Measurements from ENCODE around the gene RPS27A. TPM values are rescaled to one million over a fixed set of nuclear protein-coding genes. Genes with fewer than 3 reads are reported as not detected.
A peak's percentile ranks its signal among the peaks of the same experiment; 100 is the strongest.
"Not testable (repeated sequence)": the region's sequence is repeated elsewhere in the genome, so short reads cannot be mapped to it uniquely, and the experiment has no call there.

The RPS27A gene
- total and polyA plus RNA-seq, 9 of the 15 experiments (the other 6 are each of a cell fraction or from before 2014, with no cell fraction given) = 1,383 to 3,282 (median 2,242) TPM

DNA sequence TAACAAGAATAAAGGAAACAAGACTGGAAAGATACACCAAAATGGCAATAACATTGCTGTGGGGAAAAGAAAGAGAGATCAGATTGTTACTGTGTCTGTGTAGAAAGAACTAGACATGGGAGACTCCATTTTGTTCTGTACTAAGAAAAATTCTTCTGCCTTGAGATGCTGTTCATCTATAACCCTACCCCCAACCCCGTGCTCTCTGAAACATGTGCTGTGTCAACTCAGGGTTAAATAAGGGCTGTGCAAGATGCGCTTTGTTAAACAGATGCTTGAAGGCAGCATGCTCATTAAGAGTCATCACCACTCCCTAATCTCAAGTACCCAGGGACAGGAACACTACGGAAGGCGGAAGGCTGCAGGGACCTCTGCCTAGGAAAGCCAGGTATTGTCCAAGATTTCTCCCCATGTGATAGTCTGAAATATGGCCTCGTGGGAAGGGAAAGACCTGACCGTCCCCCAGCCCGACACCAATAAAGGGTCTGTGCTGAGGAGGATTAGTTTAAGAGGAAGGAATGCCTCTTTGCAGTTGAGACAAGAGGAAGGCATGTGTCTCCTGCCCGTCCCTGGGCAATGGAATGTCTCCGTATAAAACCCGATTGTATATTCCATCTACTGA is 46.8 kb downstream of the RPS27A start (continued):
- TF ChIP-seq, protein P1, sequence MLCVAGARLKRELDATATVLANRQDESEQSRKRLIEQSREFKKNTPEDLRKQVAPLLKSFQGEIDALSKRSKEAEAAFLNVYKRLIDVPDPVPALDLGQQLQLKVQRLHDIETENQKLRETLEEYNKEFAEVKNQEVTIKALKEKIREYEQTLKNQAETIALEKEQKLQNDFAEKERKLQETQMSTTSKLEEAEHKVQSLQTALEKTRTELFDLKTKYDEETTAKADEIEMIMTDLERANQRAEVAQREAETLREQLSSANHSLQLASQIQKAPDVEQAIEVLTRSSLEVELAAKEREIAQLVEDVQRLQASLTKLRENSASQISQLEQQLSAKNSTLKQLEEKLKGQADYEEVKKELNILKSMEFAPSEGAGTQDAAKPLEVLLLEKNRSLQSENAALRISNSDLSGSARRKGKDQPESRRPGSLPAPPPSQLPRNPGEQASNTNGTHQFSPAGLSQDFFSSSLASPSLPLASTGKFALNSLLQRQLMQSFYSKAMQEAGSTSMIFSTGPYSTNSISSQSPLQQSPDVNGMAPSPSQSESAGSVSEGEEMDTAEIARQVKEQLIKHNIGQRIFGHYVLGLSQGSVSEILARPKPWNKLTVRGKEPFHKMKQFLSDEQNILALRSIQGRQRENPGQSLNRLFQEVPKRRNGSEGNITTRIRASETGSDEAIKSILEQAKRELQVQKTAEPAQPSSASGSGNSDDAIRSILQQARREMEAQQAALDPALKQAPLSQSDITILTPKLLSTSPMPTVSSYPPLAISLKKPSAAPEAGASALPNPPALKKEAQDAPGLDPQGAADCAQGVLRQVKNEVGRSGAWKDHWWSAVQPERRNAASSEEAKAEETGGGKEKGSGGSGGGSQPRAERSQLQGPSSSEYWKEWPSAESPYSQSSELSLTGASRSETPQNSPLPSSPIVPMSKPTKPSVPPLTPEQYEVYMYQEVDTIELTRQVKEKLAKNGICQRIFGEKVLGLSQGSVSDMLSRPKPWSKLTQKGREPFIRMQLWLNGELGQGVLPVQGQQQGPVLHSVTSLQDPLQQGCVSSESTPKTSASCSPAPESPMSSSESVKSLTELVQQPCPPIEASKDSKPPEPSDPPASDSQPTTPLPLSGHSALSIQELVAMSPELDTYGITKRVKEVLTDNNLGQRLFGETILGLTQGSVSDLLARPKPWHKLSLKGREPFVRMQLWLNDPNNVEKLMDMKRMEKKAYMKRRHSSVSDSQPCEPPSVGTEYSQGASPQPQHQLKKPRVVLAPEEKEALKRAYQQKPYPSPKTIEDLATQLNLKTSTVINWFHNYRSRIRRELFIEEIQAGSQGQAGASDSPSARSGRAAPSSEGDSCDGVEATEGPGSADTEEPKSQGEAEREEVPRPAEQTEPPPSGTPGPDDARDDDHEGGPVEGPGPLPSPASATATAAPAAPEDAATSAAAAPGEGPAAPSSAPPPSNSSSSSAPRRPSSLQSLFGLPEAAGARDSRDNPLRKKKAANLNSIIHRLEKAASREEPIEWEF (CRISPR knock-in tag; IDR thresholded peaks at IDR 0.05) = 0 out of 2 replicates have a peak, but pooled peaks have one; percentile 27
- not testable (repeated sequence) for TF ChIP-seq NR4A1 (CRISPR knock-in tag; IDR thresholded peaks at IDR 0.05)
- TF ChIP-seq NR4A1 (tag; IDR thresholded peaks at IDR 0.05) = peak; percentile 93
- peak; percentile 47 for TF ChIP-seq HINFP (tag; conservative IDR thresholded peaks at IDR 0.05; ENCODE audit: low read depth)
- TF ChIP-seq, protein P2, sequence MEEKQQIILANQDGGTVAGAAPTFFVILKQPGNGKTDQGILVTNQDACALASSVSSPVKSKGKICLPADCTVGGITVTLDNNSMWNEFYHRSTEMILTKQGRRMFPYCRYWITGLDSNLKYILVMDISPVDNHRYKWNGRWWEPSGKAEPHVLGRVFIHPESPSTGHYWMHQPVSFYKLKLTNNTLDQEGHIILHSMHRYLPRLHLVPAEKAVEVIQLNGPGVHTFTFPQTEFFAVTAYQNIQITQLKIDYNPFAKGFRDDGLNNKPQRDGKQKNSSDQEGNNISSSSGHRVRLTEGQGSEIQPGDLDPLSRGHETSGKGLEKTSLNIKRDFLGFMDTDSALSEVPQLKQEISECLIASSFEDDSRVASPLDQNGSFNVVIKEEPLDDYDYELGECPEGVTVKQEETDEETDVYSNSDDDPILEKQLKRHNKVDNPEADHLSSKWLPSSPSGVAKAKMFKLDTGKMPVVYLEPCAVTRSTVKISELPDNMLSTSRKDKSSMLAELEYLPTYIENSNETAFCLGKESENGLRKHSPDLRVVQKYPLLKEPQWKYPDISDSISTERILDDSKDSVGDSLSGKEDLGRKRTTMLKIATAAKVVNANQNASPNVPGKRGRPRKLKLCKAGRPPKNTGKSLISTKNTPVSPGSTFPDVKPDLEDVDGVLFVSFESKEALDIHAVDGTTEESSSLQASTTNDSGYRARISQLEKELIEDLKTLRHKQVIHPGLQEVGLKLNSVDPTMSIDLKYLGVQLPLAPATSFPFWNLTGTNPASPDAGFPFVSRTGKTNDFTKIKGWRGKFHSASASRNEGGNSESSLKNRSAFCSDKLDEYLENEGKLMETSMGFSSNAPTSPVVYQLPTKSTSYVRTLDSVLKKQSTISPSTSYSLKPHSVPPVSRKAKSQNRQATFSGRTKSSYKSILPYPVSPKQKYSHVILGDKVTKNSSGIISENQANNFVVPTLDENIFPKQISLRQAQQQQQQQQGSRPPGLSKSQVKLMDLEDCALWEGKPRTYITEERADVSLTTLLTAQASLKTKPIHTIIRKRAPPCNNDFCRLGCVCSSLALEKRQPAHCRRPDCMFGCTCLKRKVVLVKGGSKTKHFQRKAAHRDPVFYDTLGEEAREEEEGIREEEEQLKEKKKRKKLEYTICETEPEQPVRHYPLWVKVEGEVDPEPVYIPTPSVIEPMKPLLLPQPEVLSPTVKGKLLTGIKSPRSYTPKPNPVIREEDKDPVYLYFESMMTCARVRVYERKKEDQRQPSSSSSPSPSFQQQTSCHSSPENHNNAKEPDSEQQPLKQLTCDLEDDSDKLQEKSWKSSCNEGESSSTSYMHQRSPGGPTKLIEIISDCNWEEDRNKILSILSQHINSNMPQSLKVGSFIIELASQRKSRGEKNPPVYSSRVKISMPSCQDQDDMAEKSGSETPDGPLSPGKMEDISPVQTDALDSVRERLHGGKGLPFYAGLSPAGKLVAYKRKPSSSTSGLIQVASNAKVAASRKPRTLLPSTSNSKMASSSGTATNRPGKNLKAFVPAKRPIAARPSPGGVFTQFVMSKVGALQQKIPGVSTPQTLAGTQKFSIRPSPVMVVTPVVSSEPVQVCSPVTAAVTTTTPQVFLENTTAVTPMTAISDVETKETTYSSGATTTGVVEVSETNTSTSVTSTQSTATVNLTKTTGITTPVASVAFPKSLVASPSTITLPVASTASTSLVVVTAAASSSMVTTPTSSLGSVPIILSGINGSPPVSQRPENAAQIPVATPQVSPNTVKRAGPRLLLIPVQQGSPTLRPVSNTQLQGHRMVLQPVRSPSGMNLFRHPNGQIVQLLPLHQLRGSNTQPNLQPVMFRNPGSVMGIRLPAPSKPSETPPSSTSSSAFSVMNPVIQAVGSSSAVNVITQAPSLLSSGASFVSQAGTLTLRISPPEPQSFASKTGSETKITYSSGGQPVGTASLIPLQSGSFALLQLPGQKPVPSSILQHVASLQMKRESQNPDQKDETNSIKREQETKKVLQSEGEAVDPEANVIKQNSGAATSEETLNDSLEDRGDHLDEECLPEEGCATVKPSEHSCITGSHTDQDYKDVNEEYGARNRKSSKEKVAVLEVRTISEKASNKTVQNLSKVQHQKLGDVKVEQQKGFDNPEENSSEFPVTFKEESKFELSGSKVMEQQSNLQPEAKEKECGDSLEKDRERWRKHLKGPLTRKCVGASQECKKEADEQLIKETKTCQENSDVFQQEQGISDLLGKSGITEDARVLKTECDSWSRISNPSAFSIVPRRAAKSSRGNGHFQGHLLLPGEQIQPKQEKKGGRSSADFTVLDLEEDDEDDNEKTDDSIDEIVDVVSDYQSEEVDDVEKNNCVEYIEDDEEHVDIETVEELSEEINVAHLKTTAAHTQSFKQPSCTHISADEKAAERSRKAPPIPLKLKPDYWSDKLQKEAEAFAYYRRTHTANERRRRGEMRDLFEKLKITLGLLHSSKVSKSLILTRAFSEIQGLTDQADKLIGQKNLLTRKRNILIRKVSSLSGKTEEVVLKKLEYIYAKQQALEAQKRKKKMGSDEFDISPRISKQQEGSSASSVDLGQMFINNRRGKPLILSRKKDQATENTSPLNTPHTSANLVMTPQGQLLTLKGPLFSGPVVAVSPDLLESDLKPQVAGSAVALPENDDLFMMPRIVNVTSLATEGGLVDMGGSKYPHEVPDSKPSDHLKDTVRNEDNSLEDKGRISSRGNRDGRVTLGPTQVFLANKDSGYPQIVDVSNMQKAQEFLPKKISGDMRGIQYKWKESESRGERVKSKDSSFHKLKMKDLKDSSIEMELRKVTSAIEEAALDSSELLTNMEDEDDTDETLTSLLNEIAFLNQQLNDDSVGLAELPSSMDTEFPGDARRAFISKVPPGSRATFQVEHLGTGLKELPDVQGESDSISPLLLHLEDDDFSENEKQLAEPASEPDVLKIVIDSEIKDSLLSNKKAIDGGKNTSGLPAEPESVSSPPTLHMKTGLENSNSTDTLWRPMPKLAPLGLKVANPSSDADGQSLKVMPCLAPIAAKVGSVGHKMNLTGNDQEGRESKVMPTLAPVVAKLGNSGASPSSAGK (IDR thresholded peaks at IDR 0.05) = peak; percentile 44; the same call in 1 of the 2 replicates
- peak; percentile 20; the same call in 1 of the 2 replicates for TF ChIP-seq L3MBTL2 (IDR thresholded peaks at IDR 0.05)
- 0 out of 2 replicates have a peak, but pooled peaks have one; percentile 35 for TF ChIP-seq SMAD3 (CRISPR knock-in tag; conservative IDR thresholded peaks at IDR 0.05)
- 0 out of 2 replicates have a peak, but pooled peaks have one; percentile 46 for TF ChIP-seq ZNF311 (CRISPR knock-in tag; IDR thresholded peaks at IDR 0.05)
